Endothelial cell of umbilical vein (primary cell): ENCODE data around the gene ADCY2. TPM values are rescaled to one million over a fixed set of nuclear protein-coding genes. Genes with fewer than 3 reads are reported as not detected.

Source experiments
- BruUV-seq: library from RNA; stranded (reverse); fragments of 400-500 nt; replicated peaks from 2 replicates; lab custom pipeline; 2021; lab: Mats Ljungman, UMichigan
- CTCF ChIA-PET: fragments of 300-600, 350-600 bp; sonication (Branson Sonifier 250); formaldehyde crosslinking; loops from one replicate; lab custom pipeline; 2021; ENCODE audit warnings: antibody characterized with exemption, inconsistent platforms; lab: Charles Lee
- POLR2A ChIA-PET: fragments of 300-600, 350-600 bp; sonication (Branson Sonifier 250); formaldehyde crosslinking; loops from one replicate; lab custom pipeline; 2021; ENCODE audit warnings: antibody characterized with exemption, inconsistent platforms; lab: Charles Lee
- DNase-seq: peaks from one replicate; pipeline ENCODE4 v3.0.0-alpha.2; 2011; ENCODE audit warnings: low read depth, low spot score
- FAIRE-seq: peaks from 2 replicates; lab custom pipeline; 2011; peaks lifted over from hg19 to GRCh38; lab: Jason Lieb, UNC
- H2AFZ ChIP-seq: 2 replicates; pipeline ENCODE4 v1.6.0; 2012; ENCODE audit warnings: low read depth, low read length, control low read depth, inconsistent platforms
- H3K27ac ChIP-seq: 2 replicates; pipeline ENCODE4 v1.5.1; 2011; ENCODE audit warnings: low read depth, mild to moderate bottlenecking, control low read depth, low read length, moderate library complexity; ENCODE audit not compliant: insufficient read depth
- H3K27me3 ChIP-seq, 2 experiments: 2 replicates each; pipeline versions ENCODE4 v1.6.0 to v1.6.1; 2011; ENCODE audit warnings: low read length in 2 of 2, mixed read lengths in 1 of 2; ENCODE audit not compliant: control insufficient read depth in 2 of 2, insufficient read depth in 2 of 2
- H3K36me3 ChIP-seq, 2 experiments: 2 replicates in 1 of 2; 3 replicates in 1 of 2; pipeline ENCODE4 v1.5.1; 2011; ENCODE audit warnings: low read length in 2 of 2, mild to moderate bottlenecking in 1 of 2, moderate library complexity in 1 of 2; ENCODE audit not compliant: control insufficient read depth in 2 of 2, insufficient read depth in 2 of 2; ENCODE audit errors: extremely low read depth in 1 of 2
- H3K4me1 ChIP-seq: 3 replicates; pipeline ENCODE4 v1.5.1; 2011; ENCODE audit warnings: mild to moderate bottlenecking, low read length; ENCODE audit not compliant: control insufficient read depth, insufficient read depth; ENCODE audit errors: extremely low read depth
- H3K4me2 ChIP-seq: 2 replicates; pipeline ENCODE4 v1.6.1; 2011; ENCODE audit warnings: low read length, control low read depth, mixed read lengths; ENCODE audit not compliant: insufficient read depth
- H3K4me3 ChIP-seq, 3 experiments: fragments of 200-600 bp in 1 of 3; sonication (generic), shearing (Covaris generic) in 1 of 3; replicated peaks in 1 of 3; 2 replicates each; pipeline ENCODE4 v1.5.1; 2011 to 2016; ENCODE audit warnings: control low read depth in 3 of 3, low read length in 3 of 3, mild to moderate bottlenecking in 2 of 3, inconsistent platforms in 1 of 3, low read depth in 1 of 3, moderate library complexity in 1 of 3; ENCODE audit not compliant: insufficient read depth in 1 of 3
- H3K79me2 ChIP-seq: 2 replicates; pipeline ENCODE4 v1.6.0; 2012; ENCODE audit warnings: low read length, inconsistent platforms; ENCODE audit not compliant: control insufficient read depth, insufficient read depth
- H3K9ac ChIP-seq: replicated peaks from 2 replicates; pipeline ENCODE3; 2011; ENCODE audit warnings: low read length, control low read depth; ENCODE audit not compliant: insufficient read depth; ENCODE audit errors: extremely low read depth
- H3K9me1 ChIP-seq: replicated peaks from 3 replicates; pipeline ENCODE4 v1.6.0; 2011; ENCODE audit warnings: mild to moderate bottlenecking, low read length; ENCODE audit not compliant: control insufficient read depth, insufficient read depth; ENCODE audit errors: extremely low read depth
- H3K9me3 ChIP-seq: replicated peaks from 2 replicates; pipeline ENCODE4 v1.5.1; 2012; ENCODE audit warnings: low read length, inconsistent platforms; ENCODE audit not compliant: control insufficient read depth, insufficient read depth
- H4K20me1 ChIP-seq: replicated peaks from 2 replicates; pipeline ENCODE3; 2011; ENCODE audit warnings: mild to moderate bottlenecking, low read length; ENCODE audit not compliant: control insufficient read depth, insufficient read depth; ENCODE audit errors: extremely low read depth
- EZH2 ChIP-seq: IDR thresholded peaks from 2 replicates; pipeline ENCODE4 v1.6.1; 2012; ENCODE audit warnings: borderline replicate concordance, low read depth, mild to moderate bottlenecking, moderate library complexity, low read length, inconsistent platforms; ENCODE audit not compliant: severe bottlenecking
- FOS ChIP-seq: IDR thresholded peaks from 2 replicates; pipeline ENCODE4 v1.6.1; 2011; ENCODE audit warnings: mild to moderate bottlenecking, low read length, moderate library complexity, borderline replicate concordance; ENCODE audit not compliant: insufficient read depth
- GATA2 ChIP-seq: IDR thresholded peaks from 2 replicates; pipeline ENCODE4 v1.7.0; 2011; ENCODE audit warnings: low read depth, mild to moderate bottlenecking, moderate library complexity, mixed read lengths, low read length; ENCODE audit not compliant: insufficient read length, insufficient read depth
- JUN ChIP-seq: IDR thresholded peaks from 2 replicates; pipeline ENCODE4 v1.6.1; 2011; ENCODE audit warnings: borderline replicate concordance, low read depth; ENCODE audit not compliant: insufficient read length, insufficient read depth
- MAX ChIP-seq: IDR thresholded peaks from 2 replicates; pipeline ENCODE4 v1.6.1; 2011; ENCODE audit not compliant: insufficient read depth, insufficient read length
- MYC ChIP-seq: IDR thresholded peaks from one replicate; pipeline ENCODE4 v1.6.1; 2011; ENCODE audit warnings: mild to moderate bottlenecking, low read depth, low read length
- POLR2A ChIP-seq: IDR thresholded peaks from 2 replicates; pipeline ENCODE4 v1.6.1; 2012; ENCODE audit warnings: low read depth, mild to moderate bottlenecking, control low read depth, low read length
- POLR2AphosphoS5 ChIP-seq: IDR thresholded peaks from 2 replicates; pipeline ENCODE4 v1.6.1; 2012; ENCODE audit warnings: low read depth, mild to moderate bottlenecking, control low read depth, low read length, moderate library complexity; ENCODE audit not compliant: insufficient read depth
- dilution Hi-C: fragments of 300-500 bp; cut with MboI; formaldehyde crosslinking; loops from one replicate; pipeline ENCODE4 v1.15.0; 2019; ENCODE audit warnings: low sequenced_read_pairs; ENCODE audit not compliant: extremely low pct_ligation_motif_present
- intact Hi-C: fragments of 100-400 bp; cut with micrococcal nuclease; formaldehyde crosslinking; loops from one replicate; pipeline ENCODE4 v1.10.0; 2022
- polyA plus RNA-seq, 4 experiments: library from polyadenylated mRNA; depleted of rRNA in 3 of 4; stranded (reverse) in 3 of 4; unstranded in 1 of 4; fragments of >200 nt; gene quantifications; 2 replicates each; pipeline versions ENCODE4 v1.2.1 to v1.2.3, GENCODE V29; 2011 to 2012; ENCODE audit warnings: missing spikeins in 1 of 4
- total RNA-seq: library from RNA; stranded (reverse); gene quantifications from 2 replicates; pipeline ENCODE4 v1.2.3, GENCODE V29; 2021
- TF ChIP-seq, protein P1 (sequence below), 2 donors: IDR thresholded peaks; 1 replicate in 1 of 2; 2 replicates in 1 of 2; pipeline ENCODE4 v1.5.1; 2011; ENCODE audit warnings: low read length in 2 of 2, mild to moderate bottlenecking in 2 of 2, moderate library complexity in 2 of 2, control low read depth in 1 of 2, inconsistent platforms in 1 of 2, low read depth in 1 of 2; ENCODE audit not compliant: insufficient read depth in 1 of 2; ENCODE audit errors: extremely low read depth in 1 of 2

Gene ADCY2
- total and polyA plus RNA-seq, 2 donors (not counting 3 experiments of a cell fraction or from before 2014, with no cell fraction given): under 0.01 TPM; not detected in 1

- H3K9ac ChIP-seq: no peak overlapping the region
- no peak for TF ChIP-seq MAX
- no peak for TF ChIP-seq GATA2
- no peak for TF ChIP-seq JUN
- no peak for TF ChIP-seq POLR2A
- no peak for TF ChIP-seq POLR2AphosphoS5
- no peak for TF ChIP-seq FOS
- TF ChIP-seq, protein P1, sequence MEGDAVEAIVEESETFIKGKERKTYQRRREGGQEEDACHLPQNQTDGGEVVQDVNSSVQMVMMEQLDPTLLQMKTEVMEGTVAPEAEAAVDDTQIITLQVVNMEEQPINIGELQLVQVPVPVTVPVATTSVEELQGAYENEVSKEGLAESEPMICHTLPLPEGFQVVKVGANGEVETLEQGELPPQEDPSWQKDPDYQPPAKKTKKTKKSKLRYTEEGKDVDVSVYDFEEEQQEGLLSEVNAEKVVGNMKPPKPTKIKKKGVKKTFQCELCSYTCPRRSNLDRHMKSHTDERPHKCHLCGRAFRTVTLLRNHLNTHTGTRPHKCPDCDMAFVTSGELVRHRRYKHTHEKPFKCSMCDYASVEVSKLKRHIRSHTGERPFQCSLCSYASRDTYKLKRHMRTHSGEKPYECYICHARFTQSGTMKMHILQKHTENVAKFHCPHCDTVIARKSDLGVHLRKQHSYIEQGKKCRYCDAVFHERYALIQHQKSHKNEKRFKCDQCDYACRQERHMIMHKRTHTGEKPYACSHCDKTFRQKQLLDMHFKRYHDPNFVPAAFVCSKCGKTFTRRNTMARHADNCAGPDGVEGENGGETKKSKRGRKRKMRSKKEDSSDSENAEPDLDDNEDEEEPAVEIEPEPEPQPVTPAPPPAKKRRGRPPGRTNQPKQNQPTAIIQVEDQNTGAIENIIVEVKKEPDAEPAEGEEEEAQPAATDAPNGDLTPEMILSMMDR (IDR thresholded peaks at IDR 0.05; ENCODE audit: extremely low read depth in 1 of 2, insufficient read depth in 1 of 2, low read depth in 1 of 2, low read length in 2 of 2): no peak
- no peak for TF ChIP-seq MYC
- no peak for TF ChIP-seq EZH2
- no peak overlapping the region for H3K4me3 ChIP-seq
- BruUV-seq: no TSS peak
- CTCF ChIA-PET: no interaction called here
- dilution Hi-C loops (no loop called here), intact Hi-C loops (no loop called here)
- H3K27me3 ChIP-seq: no peaks in the 10 kb centered on the region
- no peaks in the 10 kb centered on the region for H3K9me1 ChIP-seq
- DNase-seq (no peak), FAIRE-seq (no peak)
- H3K27ac ChIP-seq: no peak overlapping the region
- no peaks in the 10 kb centered on the region for H3K4me1 ChIP-seq
- H2AFZ ChIP-seq: no peak overlapping the region
- H3K36me3 ChIP-seq: no peaks in the 10 kb centered on the region
- H3K9me3 ChIP-seq: peaks cover 2% of the 10 kb centered on the region
- no peaks in the 10 kb centered on the region for H3K79me2 ChIP-seq
- POLR2A ChIA-PET: no interaction called here
- H4K20me1 ChIP-seq: no peaks in the 10 kb centered on the region
- H3K4me2 ChIP-seq: no peak overlapping the region
Observed at GRCh38 chr5:7589800-7590199, 193.9 kb downstream of the ADCY2 start.
